K562 (cell line): Measurements from ENCODE around the gene NECAB3. TPM values are rescaled to one million over a fixed set of nuclear protein-coding genes. Genes with fewer than 3 reads are reported as not detected.
A peak's percentile ranks its signal among the peaks of the same experiment; 100 is the strongest.

ENCODE experiments used
- BDP1 ChIP-seq: IDR thresholded peaks from 3 replicates; pipeline ENCODE4 v1.6.1; 2011; ENCODE audit not compliant: insufficient read length, insufficient read depth
- CREBBP ChIP-seq: IDR thresholded peaks from one replicate; pipeline ENCODE4 v1.6.1; 2012; ENCODE audit warnings: low read depth, mild to moderate bottlenecking, control low read depth, inconsistent platforms, low read length
- CTBP1 ChIP-seq: fragments of 450-650 bp; IDR thresholded peaks from 2 replicates; pipeline ENCODE4 v1.6.1; 2016; ENCODE audit warnings: borderline replicate concordance
- EWSR1 ChIP-seq: fragments of 450-650 bp; IDR thresholded peaks from 2 replicates; pipeline ENCODE4 v1.6.1; 2018; ENCODE audit warnings: borderline replicate concordance, mild to moderate bottlenecking, low read depth, moderate library complexity; ENCODE audit not compliant: partially characterized antibody
- FOSL1 ChIP-seq: fragments of 200-800 bp; sonication (Bioruptor generic); conservative IDR thresholded peaks from 2 replicates; pipeline ENCODE4 v1.6.1; 2016; ENCODE audit warnings: missing genetic modification characterization, missing compliant biosample characterization
- FOXP1 ChIP-seq: sonication (generic); formaldehyde crosslinking; IDR thresholded peaks from 2 replicates; pipeline ENCODE4 v1.8.0; 2022; ENCODE audit warnings: mild to moderate bottlenecking, missing genetic modification reagents
- JUNB ChIP-seq: fragments of 450-650 bp; formaldehyde crosslinking; conservative IDR thresholded peaks from 2 replicates; pipeline ENCODE4 v1.4.0; 2020; ENCODE audit warnings: mild to moderate bottlenecking
- RNF2 ChIP-seq: sonication (generic); IDR thresholded peaks from 2 replicates; pipeline ENCODE4 v1.6.1; 2016
- TAF1 ChIP-seq: IDR thresholded peaks from 2 replicates; pipeline ENCODE4 v1.6.1; 2011; ENCODE audit warnings: mild to moderate bottlenecking, low read length, moderate library complexity; ENCODE audit not compliant: insufficient read depth, control insufficient read depth, severe bottlenecking; ENCODE audit errors: extremely low read depth
- ZBTB7A ChIP-seq: IDR thresholded peaks from 2 replicates; pipeline ENCODE4 v1.6.1; 2011; ENCODE audit warnings: low read depth, mild to moderate bottlenecking, low read length, moderate library complexity, borderline replicate concordance; ENCODE audit not compliant: control insufficient read depth
- ZNF174 ChIP-seq: fragments of 250-450 bp; sonication (Bioruptor Pico); IDR thresholded peaks from 2 replicates; pipeline ENCODE4 v1.4.0; 2020; ENCODE audit warnings: mild to moderate bottlenecking
- ZNF764 ChIP-seq: fragments of 250-450 bp; sonication (Bioruptor Pico); IDR thresholded peaks from 2 replicates; pipeline ENCODE4 v1.4.0; 2020; ENCODE audit warnings: low read depth, mild to moderate bottlenecking, moderate library complexity
- polyA plus RNA-seq, 8 experiments: library from polyadenylated mRNA; depleted of rRNA in 4 of 8; stranded (reverse) in 5 of 8; unstranded in 3 of 8; fragments of >200 nt; fragmentation: Nextera tagmentation in 2 of 8; fragmentation: Illumina TruSeq in 1 of 8; extraction: Ambion mirVana in 2 of 8; extraction: Trizol in 1 of 8; gene quantifications; 2 replicates each; pipeline versions ENCODE4 v1.2.1 to v1.2.3, GENCODE V29; 2011 to 2014; ENCODE audit warnings: inconsistent platforms in 1 of 8, missing spikeins in 1 of 8
- total RNA-seq, 7 experiments: library from RNA; depleted of rRNA in 6 of 7; stranded (reverse); fragments of >200 nt in 6 of 7; fragmentation: Illumina TruSeq in 2 of 7; extraction: Trizol in 2 of 7; gene quantifications; 2 replicates each; pipeline versions ENCODE4 v1.2.1 to v1.2.3, GENCODE V29; 2011 to 2021; ENCODE audit warnings: low replicate concordance in 1 of 7
- TF ChIP-seq, protein P1 (sequence below), 2 experiments: fragments of 450-650 bp; conservative IDR thresholded peaks; 2 replicates each; pipeline ENCODE4 v1.6.1; 2017; ENCODE audit warnings: mild to moderate bottlenecking in 2 of 2, moderate library complexity in 2 of 2
- TF ChIP-seq, protein P2 (sequence below): sonication (generic); formaldehyde crosslinking; IDR thresholded peaks from 2 replicates; pipeline ENCODE4 v1.8.0; 2023; ENCODE audit warnings: mild to moderate bottlenecking, missing genetic modification reagents
- TF ChIP-seq, protein P3 (sequence below): fragments of 450-650 bp; IDR thresholded peaks from 2 replicates; pipeline ENCODE4 v1.6.1; 2016; ENCODE audit warnings: missing biosample characterization, missing genetic modification characterization
- TF ChIP-seq, protein P4 (sequence below): sonication (generic); formaldehyde crosslinking; IDR thresholded peaks from 2 replicates; pipeline ENCODE4 v1.8.0; 2022; ENCODE audit warnings: mild to moderate bottlenecking, low read depth, missing genetic modification reagents
- TF ChIP-seq, protein P5 (sequence below): fragments of 450-650 bp; formaldehyde crosslinking; IDR thresholded peaks from 2 replicates; pipeline ENCODE4 v1.4.0; 2020; ENCODE audit warnings: mild to moderate bottlenecking, mixed read lengths

The NECAB3 gene
- total and polyA plus RNA-seq, 9 of the 15 experiments (the other 6 are each of a cell fraction or from before 2014, with no cell fraction given) = 0.94 to 63.3 (median 31.5) TPM

- TF ChIP-seq, protein P1, sequence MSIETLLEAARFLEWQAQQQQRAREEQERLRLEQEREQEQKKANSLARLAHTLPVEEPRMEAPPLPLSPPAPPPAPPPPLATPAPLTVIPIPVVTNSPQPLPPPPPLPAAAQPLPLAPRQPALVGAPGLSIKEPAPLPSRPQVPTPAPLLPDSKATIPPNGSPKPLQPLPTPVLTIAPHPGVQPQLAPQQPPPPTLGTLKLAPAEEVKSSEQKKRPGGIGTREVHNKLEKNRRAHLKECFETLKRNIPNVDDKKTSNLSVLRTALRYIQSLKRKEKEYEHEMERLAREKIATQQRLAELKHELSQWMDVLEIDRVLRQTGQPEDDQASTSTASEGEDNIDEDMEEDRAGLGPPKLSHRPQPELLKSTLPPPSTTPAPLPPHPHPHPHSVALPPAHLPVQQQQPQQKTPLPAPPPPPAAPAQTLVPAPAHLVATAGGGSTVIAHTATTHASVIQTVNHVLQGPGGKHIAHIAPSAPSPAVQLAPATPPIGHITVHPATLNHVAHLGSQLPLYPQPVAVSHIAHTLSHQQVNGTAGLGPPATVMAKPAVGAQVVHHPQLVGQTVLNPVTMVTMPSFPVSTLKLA (conservative IDR thresholded peaks at IDR 0.05) = peak; percentile 94 to 98
- no peak for TF ChIP-seq ZNF174 (CRISPR knock-in tag)
- TF ChIP-seq, protein P2, sequence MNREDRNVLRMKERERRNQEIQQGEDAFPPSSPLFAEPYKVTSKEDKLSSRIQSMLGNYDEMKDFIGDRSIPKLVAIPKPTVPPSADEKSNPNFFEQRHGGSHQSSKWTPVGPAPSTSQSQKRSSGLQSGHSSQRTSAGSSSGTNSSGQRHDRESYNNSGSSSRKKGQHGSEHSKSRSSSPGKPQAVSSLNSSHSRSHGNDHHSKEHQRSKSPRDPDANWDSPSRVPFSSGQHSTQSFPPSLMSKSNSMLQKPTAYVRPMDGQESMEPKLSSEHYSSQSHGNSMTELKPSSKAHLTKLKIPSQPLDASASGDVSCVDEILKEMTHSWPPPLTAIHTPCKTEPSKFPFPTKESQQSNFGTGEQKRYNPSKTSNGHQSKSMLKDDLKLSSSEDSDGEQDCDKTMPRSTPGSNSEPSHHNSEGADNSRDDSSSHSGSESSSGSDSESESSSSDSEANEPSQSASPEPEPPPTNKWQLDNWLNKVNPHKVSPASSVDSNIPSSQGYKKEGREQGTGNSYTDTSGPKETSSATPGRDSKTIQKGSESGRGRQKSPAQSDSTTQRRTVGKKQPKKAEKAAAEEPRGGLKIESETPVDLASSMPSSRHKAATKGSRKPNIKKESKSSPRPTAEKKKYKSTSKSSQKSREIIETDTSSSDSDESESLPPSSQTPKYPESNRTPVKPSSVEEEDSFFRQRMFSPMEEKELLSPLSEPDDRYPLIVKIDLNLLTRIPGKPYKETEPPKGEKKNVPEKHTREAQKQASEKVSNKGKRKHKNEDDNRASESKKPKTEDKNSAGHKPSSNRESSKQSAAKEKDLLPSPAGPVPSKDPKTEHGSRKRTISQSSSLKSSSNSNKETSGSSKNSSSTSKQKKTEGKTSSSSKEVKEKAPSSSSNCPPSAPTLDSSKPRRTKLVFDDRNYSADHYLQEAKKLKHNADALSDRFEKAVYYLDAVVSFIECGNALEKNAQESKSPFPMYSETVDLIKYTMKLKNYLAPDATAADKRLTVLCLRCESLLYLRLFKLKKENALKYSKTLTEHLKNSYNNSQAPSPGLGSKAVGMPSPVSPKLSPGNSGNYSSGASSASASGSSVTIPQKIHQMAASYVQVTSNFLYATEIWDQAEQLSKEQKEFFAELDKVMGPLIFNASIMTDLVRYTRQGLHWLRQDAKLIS = peak; percentile 55; the same call in 1 of the 2 replicates
- no peak for TF ChIP-seq ZNF764 (CRISPR knock-in tag)
- TF ChIP-seq, protein P3, sequence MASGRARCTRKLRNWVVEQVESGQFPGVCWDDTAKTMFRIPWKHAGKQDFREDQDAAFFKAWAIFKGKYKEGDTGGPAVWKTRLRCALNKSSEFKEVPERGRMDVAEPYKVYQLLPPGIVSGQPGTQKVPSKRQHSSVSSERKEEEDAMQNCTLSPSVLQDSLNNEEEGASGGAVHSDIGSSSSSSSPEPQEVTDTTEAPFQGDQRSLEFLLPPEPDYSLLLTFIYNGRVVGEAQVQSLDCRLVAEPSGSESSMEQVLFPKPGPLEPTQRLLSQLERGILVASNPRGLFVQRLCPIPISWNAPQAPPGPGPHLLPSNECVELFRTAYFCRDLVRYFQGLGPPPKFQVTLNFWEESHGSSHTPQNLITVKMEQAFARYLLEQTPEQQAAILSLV (tag) = no peak
- TF ChIP-seq EWSR1 = no peak
- TF ChIP-seq, protein P4, sequence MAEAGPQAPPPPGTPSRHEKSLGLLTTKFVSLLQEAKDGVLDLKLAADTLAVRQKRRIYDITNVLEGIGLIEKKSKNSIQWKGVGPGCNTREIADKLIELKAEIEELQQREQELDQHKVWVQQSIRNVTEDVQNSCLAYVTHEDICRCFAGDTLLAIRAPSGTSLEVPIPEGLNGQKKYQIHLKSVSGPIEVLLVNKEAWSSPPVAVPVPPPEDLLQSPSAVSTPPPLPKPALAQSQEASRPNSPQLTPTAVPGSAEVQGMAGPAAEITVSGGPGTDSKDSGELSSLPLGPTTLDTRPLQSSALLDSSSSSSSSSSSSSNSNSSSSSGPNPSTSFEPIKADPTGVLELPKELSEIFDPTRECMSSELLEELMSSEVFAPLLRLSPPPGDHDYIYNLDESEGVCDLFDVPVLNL = peak; percentile 86
- no peak for TF ChIP-seq CREBBP
- TF ChIP-seq BDP1 = no peak
- TF ChIP-seq, protein P5, sequence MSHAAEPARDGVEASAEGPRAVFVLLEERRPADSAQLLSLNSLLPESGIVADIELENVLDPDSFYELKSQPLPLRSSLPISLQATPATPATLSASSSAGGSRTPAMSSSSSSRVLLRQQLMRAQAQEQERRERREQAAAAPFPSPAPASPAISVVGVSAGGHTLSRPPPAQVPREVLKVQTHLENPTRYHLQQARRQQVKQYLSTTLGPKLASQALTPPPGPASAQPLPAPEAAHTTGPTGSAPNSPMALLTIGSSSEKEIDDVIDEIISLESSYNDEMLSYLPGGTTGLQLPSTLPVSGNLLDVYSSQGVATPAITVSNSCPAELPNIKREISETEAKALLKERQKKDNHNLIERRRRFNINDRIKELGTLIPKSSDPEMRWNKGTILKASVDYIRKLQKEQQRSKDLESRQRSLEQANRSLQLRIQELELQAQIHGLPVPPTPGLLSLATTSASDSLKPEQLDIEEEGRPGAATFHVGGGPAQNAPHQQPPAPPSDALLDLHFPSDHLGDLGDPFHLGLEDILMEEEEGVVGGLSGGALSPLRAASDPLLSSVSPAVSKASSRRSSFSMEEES (CRISPR knock-in tag) = peak; percentile 41; the same call in 1 of the 2 replicates
- TF ChIP-seq FOXP1 = no peak
- peak; percentile 39; the same call in 1 of the 2 replicates for TF ChIP-seq RNF2
- TF ChIP-seq FOSL1 (tag) = 0 out of 2 replicates have a peak, but pooled peaks have one; percentile 36
- peak; percentile 38; the same call in 1 of the 2 replicates for TF ChIP-seq ZBTB7A
- peak; percentile 54 for TF ChIP-seq TAF1
- no peak for TF ChIP-seq JUNB
- peak; percentile 94 for TF ChIP-seq CTBP1
Measured at GRCh38 chr20:33686100-33686983, 12.1 kb upstream of the NECAB3 start, which contains the start of gene E2F1 (continued).
